Stomach (tissue), 9 donors: ENCODE results near the gene IL17REL. TPM values are rescaled to one million over a fixed set of nuclear protein-coding genes. Genes with fewer than 3 reads are reported as not detected.

ENCODE experiments used
- DNase-seq, 2 donors: peaks; one replicate each; pipeline versions ENCODE4 v3.0.0 to v3.0.0-alpha.2; 2013 to 2019
- H3K27ac ChIP-seq, 5 donors: fragments of 200-600 bp in 4 of 5; sonication (generic) in 4 of 5; one replicate each; pipeline ENCODE4 v1.5.1; 2013 to 2019; ENCODE audit warnings: mild to moderate bottlenecking in 1 of 5, moderate library complexity in 1 of 5
- H3K27me3 ChIP-seq, 3 donors: fragments of 200-600 bp; sonication (generic); one replicate each; pipeline ENCODE4 v1.5.1; 2017 to 2019; ENCODE audit warnings: mixed run types in 1 of 3
- H3K36me3 ChIP-seq, 4 donors: fragments of 200-600 bp; sonication (generic); 1 replicate in 3 of 4; 2 replicates in 1 of 4; pipeline ENCODE4 v1.5.1; 2016 to 2019
- H3K4me1 ChIP-seq, 4 donors: fragments of 200-600 bp; sonication (generic); one replicate each; pipeline ENCODE4 v1.5.1; 2016 to 2019
- H3K4me3 ChIP-seq, 4 donors: fragments of 200-600 bp; sonication (generic) in 3 of 4; one replicate each; pipeline ENCODE4 v1.5.1; 2016 to 2019; ENCODE audit warnings: mild to moderate bottlenecking in 1 of 4
- H3K9me3 ChIP-seq, 4 donors: fragments of 200-600 bp; sonication (generic); one replicate each; pipeline ENCODE4 v1.5.1; 2016 to 2019
- EP300 ChIP-seq: sonication (generic); formaldehyde crosslinking; IDR thresholded peaks from one replicate; pipeline ENCODE4 v1.6.1; 2017; ENCODE audit warnings: antibody characterized with exemption
- POLR2A ChIP-seq, 4 donors: fragments of 450-650 bp; IDR thresholded peaks; one replicate each; pipeline ENCODE4 v1.6.1; 2016; ENCODE audit warnings: antibody characterized with exemption in 4 of 4, control low read depth in 2 of 4, mild to moderate bottlenecking in 1 of 4, moderate library complexity in 1 of 4
- POLR2AphosphoS5 ChIP-seq, 3 donors: sonication (generic); formaldehyde crosslinking; IDR thresholded peaks; one replicate each; pipeline ENCODE4 v1.6.1; 2016; ENCODE audit warnings: antibody characterized with exemption in 3 of 3
- WGBS, 5 donors: extraction: QIAGEN DNeasy Blood & Tissue Kit in 3 of 5; methylation state at CpG; one replicate each; pipeline versions ENCODE4 v1.1.5 to v1.1.7; 2013 to 2018; 5-methylcytosine and 5-hydroxymethylcytosine counted together
- intact Hi-C: fragments of 100-400 bp; cut with DNase I; formaldehyde crosslinking; loops from one replicate; pipeline ENCODE4 v1.15.1; 2023; ENCODE audit warnings: low total_unique reads
- polyA plus RNA-seq, 3 donors: library from polyadenylated mRNA; stranded (reverse); fragments of 200-250 nt; gene quantifications; one replicate each; pipeline ENCODE4 v1.2.3, GENCODE V29; 2013
- total RNA-seq, 5 donors: library from RNA; depleted of rRNA; stranded (reverse); fragments of >200 nt; gene quantifications; one replicate each; pipeline versions ENCODE4 v1.1.0 to v1.2.3, GENCODE V29; 2014 to 2016
- TF ChIP-seq, protein P1 (sequence below), 7 experiments: fragments of 450-650 bp in 4 of 7; fragments of 200-600 bp in 3 of 7; sonication (generic) in 3 of 7; IDR thresholded peaks; one replicate each; pipeline ENCODE4 v1.5.1; 2016 to 2019; ENCODE audit warnings: antibody characterized with exemption in 7 of 7, control low read depth in 2 of 7, mild to moderate bottlenecking in 1 of 7
- donor health status: healthy with polysubstance abuse.
- donor health status: Bipolar disorder and iron deficiency.
- donor health status: healthy.

Gene IL17REL
- total and polyA plus RNA-seq, 8 donors: 0.03 to 1.2 (median 0.89) TPM; not detected in 4

DNA sequence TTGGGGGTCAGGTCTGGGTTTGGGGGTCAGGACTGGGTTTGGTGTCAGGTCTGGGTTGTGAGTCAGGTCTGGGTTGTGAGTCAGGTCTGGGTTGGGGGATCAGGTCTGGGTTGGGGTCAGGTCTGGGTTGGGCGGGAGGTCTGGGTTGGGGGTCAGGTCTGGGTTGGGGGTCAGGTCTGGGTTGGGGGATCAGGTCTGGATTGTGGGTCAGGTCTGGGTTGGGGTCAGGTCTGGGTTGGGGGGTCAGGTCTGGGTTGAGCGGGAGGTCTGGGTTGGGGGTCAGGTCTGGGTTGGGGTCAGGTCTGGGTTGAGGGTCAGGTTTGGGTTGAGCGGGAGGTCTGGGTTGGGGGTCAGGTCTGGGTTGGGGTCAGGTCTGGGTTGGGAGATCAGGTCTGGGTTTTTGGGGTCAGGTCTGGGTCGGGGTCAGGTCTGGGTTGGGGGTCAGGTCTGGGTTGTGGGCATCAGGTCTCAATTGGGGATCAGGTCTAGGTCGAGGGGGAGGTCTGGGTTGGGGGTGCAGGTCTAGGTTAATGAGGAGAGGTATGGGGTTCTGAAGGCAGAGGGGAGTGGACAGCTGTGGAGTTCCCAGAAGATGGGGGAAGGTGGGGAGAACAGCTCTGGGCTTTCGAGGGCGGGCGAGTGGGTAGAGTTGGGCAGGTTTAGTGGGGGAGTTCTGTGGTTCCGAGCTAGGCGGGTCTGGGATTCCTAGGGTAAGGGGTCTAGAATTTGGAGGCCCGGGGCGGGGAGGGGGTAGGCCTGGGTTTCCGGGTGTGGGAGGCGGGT is 44.9 kb upstream of the IL17REL start:
- no peak overlapping the region for H3K4me3 ChIP-seq
- no peak for TF ChIP-seq POLR2AphosphoS5 (IDR thresholded peaks at IDR 0.05)
- TF ChIP-seq, protein P1, sequence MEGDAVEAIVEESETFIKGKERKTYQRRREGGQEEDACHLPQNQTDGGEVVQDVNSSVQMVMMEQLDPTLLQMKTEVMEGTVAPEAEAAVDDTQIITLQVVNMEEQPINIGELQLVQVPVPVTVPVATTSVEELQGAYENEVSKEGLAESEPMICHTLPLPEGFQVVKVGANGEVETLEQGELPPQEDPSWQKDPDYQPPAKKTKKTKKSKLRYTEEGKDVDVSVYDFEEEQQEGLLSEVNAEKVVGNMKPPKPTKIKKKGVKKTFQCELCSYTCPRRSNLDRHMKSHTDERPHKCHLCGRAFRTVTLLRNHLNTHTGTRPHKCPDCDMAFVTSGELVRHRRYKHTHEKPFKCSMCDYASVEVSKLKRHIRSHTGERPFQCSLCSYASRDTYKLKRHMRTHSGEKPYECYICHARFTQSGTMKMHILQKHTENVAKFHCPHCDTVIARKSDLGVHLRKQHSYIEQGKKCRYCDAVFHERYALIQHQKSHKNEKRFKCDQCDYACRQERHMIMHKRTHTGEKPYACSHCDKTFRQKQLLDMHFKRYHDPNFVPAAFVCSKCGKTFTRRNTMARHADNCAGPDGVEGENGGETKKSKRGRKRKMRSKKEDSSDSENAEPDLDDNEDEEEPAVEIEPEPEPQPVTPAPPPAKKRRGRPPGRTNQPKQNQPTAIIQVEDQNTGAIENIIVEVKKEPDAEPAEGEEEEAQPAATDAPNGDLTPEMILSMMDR (IDR thresholded peaks at IDR 0.05): no peak
- no peak for TF ChIP-seq POLR2A (IDR thresholded peaks at IDR 0.05)
- TF ChIP-seq EP300: no peak
- no peak for DNase-seq
- WGBS, 5 donors: 83 to 90% (median 87%) methylated on average over 12 to 14 of the region's 14 CpGs
- peaks cover 0 to 19% (median 15%) of the 10 kb centered on the region in 4 donors for H3K9me3 ChIP-seq
- peaks cover 7 to 21% (median 17%) of the 10 kb centered on the region in 4 donors for H3K4me1 ChIP-seq
- H3K27ac ChIP-seq: no peak overlapping the region
- H3K36me3 ChIP-seq: no peaks in the 10 kb centered on the region
- intact Hi-C loops: no loop called here
- H3K27me3 ChIP-seq: peaks cover 8 to 75% (median 31%) of the 10 kb centered on the region in 3 donors

DNA sequence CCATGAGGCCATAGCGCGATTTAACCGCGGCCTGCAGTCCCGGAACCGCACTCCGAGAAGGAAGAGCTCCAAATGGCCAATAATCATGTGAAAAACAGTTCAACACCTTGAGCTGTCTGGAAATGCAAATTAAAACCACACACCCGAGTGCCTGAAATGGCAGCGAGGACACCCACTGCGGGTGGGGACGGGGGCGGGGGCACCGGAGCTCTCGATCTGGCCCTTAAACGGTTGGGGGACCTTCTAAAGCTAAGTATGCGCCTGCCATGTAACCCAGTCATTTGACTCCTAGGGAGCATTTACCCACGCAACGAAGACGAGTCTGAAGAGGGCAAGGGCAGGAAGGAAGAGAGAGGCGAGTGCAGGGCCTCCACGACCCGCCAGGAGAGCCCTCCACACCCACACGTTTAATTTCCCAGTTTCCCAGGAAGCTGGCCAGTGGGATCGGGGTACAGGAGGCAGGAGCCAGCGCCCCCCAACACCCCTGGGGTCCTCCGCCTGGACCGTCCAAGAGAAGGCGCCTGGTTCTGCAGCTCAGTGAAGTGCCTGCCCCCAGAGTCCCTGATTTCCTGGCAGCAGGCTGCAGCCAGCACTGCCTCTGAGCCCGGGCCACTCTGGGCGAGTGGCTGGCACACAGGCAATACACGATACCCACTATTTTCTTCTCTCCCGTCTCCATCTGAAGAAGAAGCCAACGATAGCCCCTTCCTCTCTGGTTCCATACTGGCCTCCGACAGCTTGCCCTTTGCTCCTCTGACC is 43.8 kb upstream of the IL17REL start:
- 70 to 80% (median 75%) methylated on average over 33 to 34 of the region's 34 CpGs for WGBS, 5 donors
- peaks cover 7 to 21% (median 17%) of the 10 kb centered on the region in 4 donors for H3K4me1 ChIP-seq
- no peaks in the 10 kb centered on the region for H3K36me3 ChIP-seq
- intact Hi-C loops: no loop called here
- no peak overlapping the region for H3K4me3 ChIP-seq
- DNase-seq: no peak
- H3K27ac ChIP-seq: no peak overlapping the region
- TF ChIP-seq POLR2AphosphoS5 (IDR thresholded peaks at IDR 0.05) (no peak), POLR2A (IDR thresholded peaks at IDR 0.05) (no peak), EP300 (no peak)
- TF ChIP-seq, protein P1 (IDR thresholded peaks at IDR 0.05): no peak
- H3K27me3 ChIP-seq: peaks cover 8 to 68% (median 31%) of the 10 kb centered on the region in 3 donors
- H3K9me3 ChIP-seq: peaks cover 0 to 26% (median 15%) of the 10 kb centered on the region in 4 donors

DNA sequence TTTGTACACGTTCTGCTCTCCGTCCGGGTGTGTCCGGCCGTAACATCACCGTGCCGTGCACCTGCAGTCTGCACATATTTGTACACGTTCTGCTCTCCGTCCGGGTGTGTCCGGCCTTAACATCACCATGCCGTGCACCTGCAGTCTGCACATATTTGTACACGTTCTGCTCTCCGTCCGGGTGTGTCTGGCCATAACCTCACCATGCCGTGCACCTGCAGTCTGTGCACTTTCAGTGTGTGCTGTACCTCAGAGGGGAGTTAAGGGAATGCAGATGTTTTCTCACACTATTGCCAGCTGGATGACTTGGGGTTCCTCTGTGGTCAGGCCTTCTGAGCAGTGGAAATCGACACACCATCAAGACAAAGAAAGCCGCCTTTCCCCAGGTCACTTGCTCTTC is 41.3 kb upstream of the IL17REL start:
- no peak for DNase-seq
- Histone ChIP-seq H3K36me3 (no peaks in the 10 kb centered on the region), H3K27ac (no peak overlapping the region), H3K27me3 (peaks cover 8 to 55% (median 11%) of the 10 kb centered on the region in 3 donors), H3K4me1 (peaks cover 6 to 7% (median 7%) of the 10 kb centered on the region in 4 donors), H3K9me3 (peaks cover 0 to 26% (median 15%) of the 10 kb centered on the region in 4 donors), H3K4me3 (no peak overlapping the region)
- WGBS, 5 donors: 56 to 86% (median 67%) methylated on average over 18 of the region's 18 CpGs
- intact Hi-C loops: no loop called here
- TF ChIP-seq POLR2A (IDR thresholded peaks at IDR 0.05) (no peak), EP300 (no peak), POLR2AphosphoS5 (IDR thresholded peaks at IDR 0.05) (no peak)
- TF ChIP-seq, protein P1 (IDR thresholded peaks at IDR 0.05): no peak

DNA sequence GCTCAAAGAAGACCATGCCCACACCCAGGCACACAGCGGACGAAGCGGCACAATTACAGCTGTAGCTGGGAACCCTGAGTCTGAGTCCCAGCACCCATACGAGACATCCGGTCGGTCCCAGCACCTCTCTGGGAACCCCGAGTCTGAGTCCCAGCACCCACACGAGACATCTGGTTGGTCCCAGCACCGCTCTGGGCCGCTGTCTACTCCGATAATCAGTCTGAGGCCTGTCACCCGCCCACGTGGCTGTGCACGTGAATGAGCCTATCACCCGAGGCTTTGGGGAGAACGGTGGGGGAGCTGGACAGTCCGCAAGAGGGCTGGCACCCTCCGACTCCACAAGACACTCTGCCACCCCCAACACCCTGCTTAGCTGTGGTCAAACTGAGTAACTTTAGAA is 39.4 kb upstream of the IL17REL start:
- TF ChIP-seq POLR2A (IDR thresholded peaks at IDR 0.05): no peak
- TF ChIP-seq POLR2AphosphoS5 (IDR thresholded peaks at IDR 0.05): no peak
- TF ChIP-seq, protein P1 (IDR thresholded peaks at IDR 0.05): no peak
- TF ChIP-seq EP300: no peak
- Histone ChIP-seq H3K4me3 (no peak overlapping the region), H3K27me3 (peaks cover 0 to 48% (median 0%) of the 10 kb centered on the region in 3 donors), H3K4me1 (no peaks in the 10 kb centered on the region), H3K27ac (no peak overlapping the region), H3K9me3 (peaks cover 0 to 26% (median 15%) of the 10 kb centered on the region in 4 donors), H3K36me3 (no peaks in the 10 kb centered on the region)
- no peak for DNase-seq
- 87 to 92% (median 90%) methylated on average over 12 to 18 of the region's 18 CpGs for WGBS, 5 donors
- intact Hi-C loops: no loop called here
